ENCODE results near the gene ERBB4.

- TF ChIP-seq, protein P1, sequence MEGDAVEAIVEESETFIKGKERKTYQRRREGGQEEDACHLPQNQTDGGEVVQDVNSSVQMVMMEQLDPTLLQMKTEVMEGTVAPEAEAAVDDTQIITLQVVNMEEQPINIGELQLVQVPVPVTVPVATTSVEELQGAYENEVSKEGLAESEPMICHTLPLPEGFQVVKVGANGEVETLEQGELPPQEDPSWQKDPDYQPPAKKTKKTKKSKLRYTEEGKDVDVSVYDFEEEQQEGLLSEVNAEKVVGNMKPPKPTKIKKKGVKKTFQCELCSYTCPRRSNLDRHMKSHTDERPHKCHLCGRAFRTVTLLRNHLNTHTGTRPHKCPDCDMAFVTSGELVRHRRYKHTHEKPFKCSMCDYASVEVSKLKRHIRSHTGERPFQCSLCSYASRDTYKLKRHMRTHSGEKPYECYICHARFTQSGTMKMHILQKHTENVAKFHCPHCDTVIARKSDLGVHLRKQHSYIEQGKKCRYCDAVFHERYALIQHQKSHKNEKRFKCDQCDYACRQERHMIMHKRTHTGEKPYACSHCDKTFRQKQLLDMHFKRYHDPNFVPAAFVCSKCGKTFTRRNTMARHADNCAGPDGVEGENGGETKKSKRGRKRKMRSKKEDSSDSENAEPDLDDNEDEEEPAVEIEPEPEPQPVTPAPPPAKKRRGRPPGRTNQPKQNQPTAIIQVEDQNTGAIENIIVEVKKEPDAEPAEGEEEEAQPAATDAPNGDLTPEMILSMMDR (conservative IDR thresholded peaks at IDR 0.05; ENCODE audit: low read length), result no peak
- no peak for TF ChIP-seq EZH2phosphoT487 (IDR thresholded peaks at IDR 0.05; ENCODE audit: borderline replicate concordance)
These were observed 884.3 kb downstream of the ERBB4 start for GRCh38 chr2:211654211-211654780.
